GM21360 (cell line): ENCODE measurements around the gene APOA1.

ENCODE experiments used
- ATAC-seq: cut with Tn5 transposase; IDR thresholded peaks from one replicate; pipeline ENCODE4 v1.9.1; 2021; ENCODE audit warnings: mild to moderate bottlenecking, moderate library complexity; ENCODE audit not compliant: unreplicated experiment

The APOA1 gene

DNA sequence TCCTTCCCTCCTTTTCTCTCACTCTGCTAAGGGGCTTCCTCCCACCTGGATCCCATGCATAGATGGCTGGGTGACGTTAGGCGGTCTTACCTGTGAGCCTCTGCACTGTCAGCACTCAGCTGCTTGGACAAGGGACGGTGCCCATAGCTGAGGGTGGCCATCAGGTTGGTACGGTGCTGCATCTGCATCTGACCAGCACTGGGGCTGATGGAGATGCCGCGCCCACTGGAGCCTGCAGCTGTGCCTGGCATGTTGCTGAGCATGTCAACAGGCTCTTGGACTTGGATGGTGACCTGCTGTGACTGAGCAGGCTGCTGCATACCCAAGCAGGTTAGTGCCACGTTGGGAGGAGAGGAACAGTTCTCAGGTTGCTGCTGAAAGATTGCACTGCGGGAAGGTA is 21.8 kb upstream of the APOA1 start:
- no peak for ATAC-seq

DNA sequence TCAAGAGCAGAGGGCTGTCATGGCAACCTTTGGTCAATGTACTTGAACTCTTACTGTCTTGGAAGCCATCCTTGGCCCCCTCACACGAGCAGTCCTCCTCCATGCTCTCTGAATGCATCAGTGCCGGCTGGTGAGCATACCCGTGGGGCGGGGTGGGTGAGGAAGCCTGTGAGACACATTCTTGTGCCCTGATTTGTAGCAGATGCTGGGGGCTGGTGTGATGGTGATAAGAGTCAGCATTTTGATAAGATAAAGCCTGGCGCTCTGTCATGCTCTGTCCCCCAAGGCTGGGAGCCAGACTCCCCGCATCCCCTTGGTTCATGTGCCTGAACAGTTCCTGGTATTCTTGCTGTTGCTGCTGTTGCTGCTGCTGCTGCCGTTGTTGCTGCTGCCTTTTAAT is 20.5 kb upstream of the APOA1 start:
- no peak for ATAC-seq

DNA sequence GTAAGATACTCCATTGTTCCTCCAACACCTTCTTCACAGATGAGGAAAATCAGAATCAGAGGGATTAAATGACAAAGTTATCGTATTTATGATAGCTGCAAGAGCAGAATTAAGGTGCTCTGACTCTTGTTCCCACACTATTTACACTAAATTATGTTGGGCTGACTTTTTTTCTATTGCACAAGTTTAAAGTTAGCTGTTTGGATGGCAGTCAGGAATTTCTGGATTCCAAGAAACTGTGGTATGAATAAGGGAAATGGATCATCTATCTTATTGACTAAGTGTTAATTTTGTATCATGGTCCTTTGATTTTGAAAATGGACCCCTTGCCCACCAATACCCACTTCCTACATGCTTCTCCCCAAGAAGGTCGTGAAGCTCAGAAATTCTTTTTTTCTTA is 19.9 kb upstream of the APOA1 start:
- no peak for ATAC-seq

DNA sequence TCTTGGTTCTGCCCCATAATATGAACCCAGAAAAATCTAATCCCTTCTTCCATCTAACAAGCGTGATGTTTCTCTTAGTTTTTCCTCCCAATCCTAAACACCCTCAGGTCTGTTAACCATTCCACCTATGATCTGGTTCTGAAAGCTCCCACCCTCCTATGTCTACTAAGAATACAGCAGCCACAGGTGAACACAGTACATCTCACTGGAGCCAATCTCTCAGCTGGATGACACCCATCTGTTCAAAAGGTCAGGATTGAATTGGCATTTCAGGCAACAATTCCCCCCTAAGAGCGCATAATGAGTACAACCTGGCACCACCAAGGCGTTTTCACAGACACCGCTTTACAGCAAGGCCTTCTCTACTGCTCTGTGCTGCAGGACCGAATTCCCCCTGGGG is 19.0 kb upstream of the APOA1 start:
- ATAC-seq: no peak

DNA sequence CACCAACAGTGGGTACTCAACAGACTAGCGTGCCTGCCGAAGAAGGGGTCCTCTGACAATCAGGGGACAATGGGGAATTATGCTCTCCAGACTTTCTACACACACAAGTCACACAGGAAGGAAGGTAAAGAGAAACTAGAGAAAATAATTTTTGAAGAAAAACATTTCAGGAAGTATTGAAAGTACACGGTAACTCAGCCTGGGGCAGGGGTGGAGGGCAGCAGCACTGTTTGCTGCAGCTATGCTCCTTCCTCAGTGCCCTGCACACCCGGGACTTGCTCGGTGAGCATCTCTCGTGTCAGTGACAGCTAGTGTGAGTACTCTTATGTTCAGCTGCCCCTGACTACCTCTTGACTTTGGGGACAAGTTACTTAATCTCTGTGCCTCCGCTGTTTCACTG is 18.0 kb upstream of the APOA1 start:
- ATAC-seq: no peak

DNA sequence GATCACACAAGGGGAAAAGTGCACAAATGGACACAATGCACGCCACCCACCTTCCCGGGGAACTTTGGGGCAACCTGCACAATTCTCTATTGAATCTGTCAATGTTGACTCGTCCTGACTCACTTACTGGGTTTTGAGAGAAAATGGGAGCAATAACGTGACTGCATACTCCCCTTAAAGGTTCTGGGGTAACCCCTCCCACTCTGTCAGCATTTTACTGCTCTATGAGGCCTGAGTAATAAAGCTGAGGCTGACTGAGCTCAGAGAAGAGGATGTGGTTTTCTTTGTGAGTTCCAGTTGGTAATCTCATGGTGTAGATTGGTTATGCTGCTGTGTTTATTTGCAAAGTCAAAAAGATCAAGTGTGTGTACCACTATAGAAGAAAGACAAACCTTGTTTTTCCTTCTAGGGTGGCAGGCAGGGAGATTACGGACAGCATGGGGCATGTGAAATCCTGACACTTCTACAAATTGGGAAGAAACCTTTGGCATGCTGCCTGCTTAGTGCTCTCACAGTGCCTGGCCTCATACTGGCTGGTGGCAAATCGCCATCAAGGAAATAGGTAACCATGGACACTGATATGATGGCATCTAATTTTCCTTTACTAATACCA is 16.1 kb upstream of the APOA1 start:
- ATAC-seq: peak; percentile 86

DNA sequence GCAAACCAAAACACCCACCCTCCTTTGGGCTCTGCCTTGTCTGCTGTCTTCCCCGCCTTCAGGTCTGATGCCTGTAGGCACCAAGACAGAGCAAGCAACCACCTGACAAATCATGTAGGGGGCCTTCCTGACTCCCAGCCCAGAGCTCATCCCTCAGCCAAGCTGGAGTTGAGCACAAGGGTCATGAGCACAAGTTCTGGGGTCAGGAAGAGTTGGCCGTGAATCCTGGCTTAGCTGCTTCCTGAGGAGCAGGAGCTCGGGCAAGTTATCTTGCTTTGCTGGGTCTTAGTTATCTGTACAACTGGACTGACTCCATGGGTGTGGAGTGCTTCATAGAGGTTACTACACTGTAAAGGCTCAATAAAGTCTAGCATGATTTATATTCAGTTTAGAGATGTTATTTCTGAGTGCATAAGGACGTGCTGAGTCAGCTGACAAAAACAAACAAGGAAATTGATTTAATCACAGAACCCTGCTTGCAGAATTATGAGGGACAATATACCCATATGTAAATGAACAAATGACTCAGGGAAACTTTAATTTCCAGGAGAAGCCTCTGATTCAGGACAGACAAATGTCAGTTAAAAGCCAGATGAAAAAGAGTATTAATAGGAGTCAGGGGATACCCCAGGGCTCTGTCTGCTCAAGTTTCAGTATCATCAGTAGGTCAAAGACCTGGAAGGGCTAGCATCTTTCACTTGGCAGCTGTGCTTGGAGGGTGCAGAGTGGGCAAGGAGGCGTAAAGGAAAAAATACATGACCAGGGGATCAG is 15.0 kb upstream of the APOA1 start:
- no peak for ATAC-seq

DNA sequence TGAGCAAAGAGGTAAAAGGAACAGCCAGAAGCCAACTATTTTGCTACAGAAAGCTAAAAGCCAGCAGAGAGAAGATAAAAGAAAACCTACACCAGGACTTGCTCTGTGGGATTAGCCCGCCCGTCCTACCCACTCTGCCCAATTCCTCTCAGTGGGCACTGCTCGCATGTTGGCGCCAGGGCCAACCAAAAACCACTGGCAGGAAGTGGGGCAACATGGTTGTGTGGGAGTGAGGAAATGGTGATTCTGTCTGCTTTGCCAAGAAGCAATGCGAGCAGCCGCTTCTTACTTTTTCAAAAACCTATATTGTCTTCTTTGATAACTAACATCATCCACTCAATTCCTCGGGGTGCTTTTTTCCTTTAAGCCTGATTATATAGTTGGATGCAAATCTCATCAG is 14.2 kb upstream of the APOA1 start:
- ATAC-seq: no peak

DNA sequence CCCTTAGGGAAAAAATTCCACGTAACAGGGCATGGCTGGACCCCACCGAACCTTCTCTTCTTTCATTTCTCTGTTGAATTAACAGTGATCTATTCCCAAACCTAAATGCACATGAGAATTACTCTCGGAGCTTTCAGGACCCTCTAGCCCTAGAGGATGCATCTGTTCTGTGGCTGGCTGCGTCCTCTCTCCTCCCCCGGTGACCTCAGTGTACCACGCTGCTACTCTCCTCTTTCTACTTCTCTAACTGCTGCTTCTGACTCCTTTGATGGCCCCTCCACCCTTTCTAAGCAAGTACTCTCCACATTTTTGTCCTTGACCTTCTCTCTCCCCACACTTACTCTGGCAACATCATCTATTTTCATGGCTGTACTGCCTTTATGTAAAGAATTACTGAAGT is 12.1 kb upstream of the APOA1 start:
- no peak for ATAC-seq

DNA sequence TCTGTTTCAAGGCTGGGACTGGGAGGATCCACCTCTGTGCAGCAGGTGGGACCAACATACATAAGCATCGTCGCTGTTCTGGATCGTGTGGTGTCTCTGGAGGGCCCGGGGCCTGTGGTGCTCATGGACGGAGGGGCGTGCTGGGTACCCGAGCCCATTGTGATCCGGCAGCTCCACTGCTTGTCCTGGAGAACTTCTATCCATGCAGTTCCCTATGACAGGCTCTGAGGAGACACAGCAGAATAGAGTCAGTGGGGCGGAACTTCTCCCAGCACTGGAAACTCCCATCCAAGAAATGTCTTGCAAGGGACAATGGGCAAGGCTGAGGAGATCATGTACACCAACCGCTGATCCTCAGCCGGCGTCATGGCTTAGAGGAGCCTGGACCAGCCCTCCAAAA is 11.6 kb upstream of the APOA1 start:
- no peak for ATAC-seq

DNA sequence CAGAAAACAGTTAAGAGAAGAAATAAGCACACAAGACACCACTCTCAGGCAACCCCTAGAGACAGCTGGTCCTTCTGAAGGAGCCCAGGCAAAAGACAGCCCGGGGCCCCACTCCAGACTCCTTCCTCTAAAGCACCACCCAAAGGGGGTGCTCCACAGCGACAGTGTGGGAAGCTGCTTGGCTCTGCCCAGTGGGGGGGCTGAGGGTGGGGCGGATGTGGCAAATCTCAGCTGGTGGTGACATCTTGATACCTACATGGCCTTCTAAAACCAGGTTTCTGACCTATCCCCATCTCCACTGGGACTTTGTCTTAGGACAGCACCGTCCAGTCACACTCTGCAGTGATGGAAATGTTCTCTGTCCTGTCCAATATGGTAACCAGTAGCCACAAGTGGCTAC is 10.2 kb upstream of the APOA1 start:
- no peak for ATAC-seq

DNA sequence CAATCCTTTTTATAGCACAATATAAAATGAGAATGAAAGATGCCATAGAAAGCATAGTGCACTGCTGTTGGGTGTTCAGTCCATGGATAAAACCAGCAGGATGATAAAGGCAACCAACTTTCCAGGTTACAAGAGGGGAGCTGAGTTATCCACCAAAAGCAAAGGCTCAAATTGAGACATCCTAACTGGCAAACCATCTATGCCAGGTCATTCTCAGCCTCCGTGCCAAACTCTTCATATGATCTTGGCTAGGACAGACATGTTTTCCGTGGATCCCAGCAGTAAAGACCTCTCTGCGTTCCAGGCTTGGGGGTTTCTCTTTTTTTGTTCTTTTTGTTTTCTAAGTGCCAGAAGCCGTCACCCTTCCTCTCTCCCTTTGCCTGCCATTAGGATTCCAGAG is 7.3 kb upstream of the APOA1 start:
- no peak for ATAC-seq

DNA sequence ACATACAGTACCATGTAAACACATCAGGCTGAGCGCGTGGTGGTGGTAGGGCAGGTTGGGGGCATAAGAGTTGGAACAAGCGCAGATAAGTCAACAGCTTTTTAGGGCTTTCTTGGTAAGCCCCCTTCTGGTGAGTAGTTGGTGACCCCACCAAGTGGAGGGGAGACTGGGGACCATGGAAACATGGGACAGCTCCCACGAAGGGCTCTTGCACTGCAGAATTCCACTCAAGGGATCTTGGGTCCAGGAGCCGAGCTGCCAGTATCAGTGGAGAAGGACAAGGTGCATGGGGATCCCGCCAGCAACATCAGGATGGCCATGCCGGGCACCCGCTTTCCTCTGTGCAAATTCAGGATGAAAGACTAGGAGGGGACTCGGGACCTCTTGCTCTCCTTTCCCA is 6.2 kb upstream of the APOA1 start:
- no peak for ATAC-seq

DNA sequence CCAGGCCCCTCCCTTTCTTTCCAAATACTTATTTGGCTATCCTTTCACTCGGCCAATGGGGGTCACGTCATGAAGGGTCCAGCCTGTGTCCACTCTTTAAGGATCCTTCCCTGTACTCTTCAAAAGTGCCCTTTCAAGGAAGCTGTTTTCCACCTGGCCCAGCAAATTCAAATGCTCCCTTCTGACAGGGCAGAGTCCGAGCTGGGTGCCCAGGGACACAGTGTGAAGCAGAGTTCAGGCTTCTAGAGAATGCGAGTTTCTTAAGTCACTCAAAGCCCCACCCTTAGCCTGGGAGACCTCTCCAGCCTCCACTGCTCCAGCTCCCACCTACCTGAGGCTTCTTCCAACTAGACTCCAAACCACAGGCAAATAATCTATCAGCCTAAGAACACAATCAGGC is 5.5 kb upstream of the APOA1 start:
- ATAC-seq: no peak

DNA sequence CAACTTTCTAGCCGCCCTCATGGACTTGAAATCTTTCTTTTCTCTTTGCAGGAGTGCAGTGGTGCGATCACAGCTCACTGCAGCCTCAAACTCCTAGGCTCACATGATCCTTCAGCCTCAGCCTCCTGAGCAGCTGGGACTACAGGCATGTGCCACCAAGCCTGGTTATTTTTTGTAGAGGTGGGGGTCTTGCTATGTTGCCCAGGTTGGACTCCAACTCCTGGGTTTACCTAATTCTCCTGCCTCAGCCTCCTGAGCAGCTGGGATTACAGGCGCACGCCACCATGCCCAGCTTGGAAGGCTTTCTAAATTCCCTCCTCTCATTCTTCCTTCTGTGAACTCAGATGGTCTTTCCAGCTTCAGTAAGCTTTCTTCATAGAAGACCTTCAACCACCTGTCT is 4.7 kb upstream of the APOA1 start:
- ATAC-seq: no peak

DNA sequence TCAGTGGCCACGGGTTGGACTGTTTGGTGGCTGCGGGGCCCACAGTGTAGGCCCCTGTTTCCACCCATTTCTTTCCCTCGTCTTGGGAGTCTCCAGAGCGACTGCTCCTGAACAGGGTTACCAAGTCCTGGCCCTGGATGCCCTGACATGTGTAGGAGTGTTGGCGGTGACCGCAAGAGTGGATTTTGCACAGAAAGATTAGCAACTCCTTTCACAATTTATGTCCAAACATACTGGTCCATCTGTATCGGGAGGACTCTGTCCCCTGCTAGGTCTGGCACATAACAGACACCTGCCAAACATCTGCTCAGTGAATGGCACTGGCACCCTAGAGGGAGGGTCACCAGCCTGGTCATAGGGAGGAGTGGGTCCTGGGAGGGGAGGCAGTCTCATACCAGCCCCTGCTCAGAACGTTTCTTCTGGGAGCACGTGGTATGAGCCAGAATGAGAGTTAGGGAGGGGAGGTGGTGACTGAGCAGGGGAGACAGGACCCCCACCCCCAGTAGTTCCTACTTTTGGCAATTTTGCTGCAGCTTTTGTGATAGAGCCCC is 3.4 kb upstream of the APOA1 start:
- no peak for ATAC-seq

DNA sequence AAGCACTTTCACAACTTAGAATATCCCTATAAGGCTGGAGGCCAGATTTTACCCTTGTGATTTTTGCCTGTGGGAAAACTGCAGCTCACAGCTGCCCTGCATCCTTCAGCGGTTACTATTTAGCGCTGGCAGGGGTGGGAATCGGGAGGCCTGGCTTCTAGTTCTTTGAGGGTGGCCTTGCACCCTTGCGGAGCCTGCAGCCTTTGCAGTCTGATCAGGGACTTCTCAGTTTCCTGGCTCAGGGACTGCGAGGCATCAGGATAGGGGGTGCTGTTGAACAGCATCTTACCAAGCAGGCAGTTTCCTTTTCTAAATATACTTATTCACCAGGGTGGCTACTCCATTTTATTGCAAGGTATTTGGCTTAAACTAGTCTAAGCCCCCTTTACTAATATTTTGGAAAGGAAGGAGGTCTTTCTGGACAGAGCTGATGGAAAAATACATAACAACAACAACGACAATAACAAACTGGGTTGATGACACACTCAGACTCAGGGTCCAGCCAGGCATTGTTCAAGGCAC is 2.9 kb upstream of the APOA1 start:
- ATAC-seq: no peak

DNA sequence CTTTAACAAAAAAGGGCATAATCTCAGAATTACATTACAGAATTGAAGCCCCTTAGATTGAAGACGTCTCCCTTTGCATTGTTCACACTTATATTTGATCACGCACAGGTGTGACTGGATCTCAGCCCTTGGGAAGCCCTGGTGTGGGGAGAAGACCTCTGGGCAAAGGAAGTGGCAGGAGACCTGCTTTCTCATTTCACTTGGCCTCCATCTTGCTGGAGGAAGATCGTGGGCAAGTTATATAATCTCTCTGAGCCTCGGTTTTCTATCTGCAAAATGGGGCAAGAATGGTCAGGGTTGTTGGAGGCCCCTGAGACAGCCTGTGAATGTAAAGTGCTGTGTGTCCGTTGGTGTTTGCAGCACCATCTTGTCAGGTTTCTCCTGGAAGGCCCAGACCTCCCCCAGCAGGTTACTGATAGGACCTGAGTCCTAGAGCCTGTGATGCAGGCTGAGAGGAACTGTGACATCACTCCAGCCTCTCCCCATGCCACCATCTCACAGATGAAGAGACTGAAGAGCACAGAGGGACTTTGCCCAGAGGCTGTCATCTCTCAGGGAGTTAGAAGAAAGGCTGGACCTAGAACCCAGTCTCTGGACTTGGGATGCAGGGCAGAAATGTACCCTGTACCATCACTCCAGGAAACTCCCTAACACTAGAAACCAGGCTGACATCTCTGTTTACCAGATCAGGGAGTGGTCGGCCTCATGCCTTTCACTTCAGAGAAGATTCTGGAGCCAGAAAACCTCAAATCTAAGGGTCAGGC is 1.1 kb upstream of the APOA1 start:
- no peak for ATAC-seq

DNA sequence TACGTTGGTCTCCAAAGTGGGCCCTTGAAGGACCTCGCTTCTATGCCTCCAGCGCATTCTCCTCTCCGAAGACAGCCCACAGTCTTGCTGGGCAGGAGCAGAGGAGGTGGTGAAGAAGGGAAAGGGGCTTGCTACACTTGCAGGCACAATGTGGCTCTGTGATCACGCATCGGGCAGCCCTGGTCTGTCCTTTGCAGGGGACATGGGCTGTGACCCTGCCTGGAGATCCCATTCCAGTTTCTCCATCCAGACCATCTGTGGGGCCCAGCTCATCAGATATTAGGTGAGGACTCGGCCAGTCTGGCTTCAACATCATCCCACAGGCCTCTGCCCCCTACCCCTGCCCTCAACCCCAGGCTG is 810 bp downstream of the APOA1 start:
- no peak for ATAC-seq

DNA sequence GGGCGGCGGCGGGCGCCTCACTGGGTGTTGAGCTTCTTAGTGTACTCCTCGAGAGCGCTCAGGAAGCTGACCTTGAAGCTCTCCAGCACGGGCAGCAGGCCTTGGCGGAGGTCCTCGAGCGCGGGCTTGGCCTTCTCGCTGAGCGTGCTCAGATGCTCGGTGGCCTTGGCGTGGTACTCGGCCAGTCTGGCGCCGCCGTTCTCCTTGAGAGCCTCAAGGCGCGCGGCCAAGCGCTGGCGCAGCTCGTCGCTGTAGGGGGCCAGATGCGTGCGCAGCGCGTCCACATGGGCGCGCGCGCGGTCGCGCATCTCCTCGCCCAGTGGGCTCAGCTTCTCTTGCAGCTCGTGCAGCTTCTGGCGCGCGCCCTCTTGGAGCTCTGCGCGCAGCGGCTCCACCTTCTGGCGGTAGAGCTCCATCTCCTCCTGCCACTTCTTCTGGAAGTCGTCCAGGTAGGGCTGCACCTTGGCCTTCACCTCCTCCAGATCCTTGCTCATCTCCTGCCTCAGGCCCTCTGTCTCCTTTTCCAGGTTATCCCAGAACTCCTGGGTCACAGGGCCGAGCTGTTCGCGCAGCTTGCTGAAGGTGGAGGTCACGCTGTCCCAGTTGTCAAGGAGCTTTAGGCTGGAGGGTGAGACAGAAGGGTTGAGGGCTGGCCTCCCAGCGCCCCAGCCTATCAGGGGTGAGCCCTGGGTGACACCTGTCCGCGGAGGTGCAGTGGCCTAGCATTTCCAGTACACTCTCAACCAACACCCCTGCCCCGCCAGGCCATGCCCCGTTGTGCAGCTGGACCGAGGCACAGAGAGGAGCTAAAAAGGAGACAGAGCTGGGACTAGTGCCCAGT is 1.4 kb downstream of the APOA1 start:
- ATAC-seq: peak; percentile 79
